ENCODE results near the gene PCA3. TPM values are rescaled to one million over a fixed set of nuclear protein-coding genes. Genes with fewer than 3 reads are reported as not detected.
"Not testable (repeated sequence)": the region's sequence is repeated elsewhere in the genome, so short reads cannot be mapped to it uniquely, and the experiment has no call there.

Gene PCA3
- total RNA-seq, 1 donor from 2014 or later = not detected

DNA sequence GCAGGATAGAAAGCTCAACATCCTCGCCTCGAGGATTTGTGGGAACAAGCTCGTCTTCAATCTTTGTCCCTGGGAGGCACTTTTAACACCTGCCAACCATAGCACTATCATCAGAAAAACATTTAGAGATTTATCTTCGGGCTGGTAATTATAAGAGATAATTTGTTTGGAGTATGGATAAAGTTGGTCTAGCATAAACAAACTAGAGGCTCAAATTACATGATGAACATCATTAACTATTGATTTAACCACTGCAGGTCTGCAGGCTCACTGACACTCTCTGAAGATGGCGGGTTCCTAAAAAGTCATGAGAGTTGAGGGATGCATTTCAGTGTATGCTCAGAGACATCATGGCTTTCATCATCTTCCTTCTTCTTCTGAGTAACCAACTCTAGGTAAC is 25.8 kb upstream of the PCA3 start:
- Mint-ChIP-seq H3K27me3 (peaks cover 55% of the 10 kb centered on the region), H3K36me3 (no peaks in the 10 kb centered on the region), H3K4me3 (no peak overlapping the region), H3K9me3 (peaks cover 5% of the 10 kb centered on the region), H3K4me1 (ENCODE audit: unreplicated experiment) (no peaks in the 10 kb centered on the region), H3K27ac (no peak overlapping the region)
- DNase-seq (ENCODE audit: extremely low spot score, unreplicated experiment) = no peak
- TF ChIP-seq CTCF (conservative IDR thresholded peaks at IDR 0.05) = no peak

GRCh38 chr9:76741524-76741923 is 22.7 kb upstream of the PCA3 start:
- no peaks in the 10 kb centered on the region for H3K36me3 Mint-ChIP-seq
- H3K4me3 Mint-ChIP-seq = no peak overlapping the region
- DNase-seq (ENCODE audit: extremely low spot score, unreplicated experiment) = no peak
- H3K9me3 Mint-ChIP-seq = peaks cover 13% of the 10 kb centered on the region
- peaks cover 4% of the 10 kb centered on the region for H3K4me1 Mint-ChIP-seq (ENCODE audit: unreplicated experiment)
- TF ChIP-seq CTCF (conservative IDR thresholded peaks at IDR 0.05) = no peak
- H3K27me3 Mint-ChIP-seq = peaks cover 42% of the 10 kb centered on the region
- no peak overlapping the region for H3K27ac Mint-ChIP-seq

DNA sequence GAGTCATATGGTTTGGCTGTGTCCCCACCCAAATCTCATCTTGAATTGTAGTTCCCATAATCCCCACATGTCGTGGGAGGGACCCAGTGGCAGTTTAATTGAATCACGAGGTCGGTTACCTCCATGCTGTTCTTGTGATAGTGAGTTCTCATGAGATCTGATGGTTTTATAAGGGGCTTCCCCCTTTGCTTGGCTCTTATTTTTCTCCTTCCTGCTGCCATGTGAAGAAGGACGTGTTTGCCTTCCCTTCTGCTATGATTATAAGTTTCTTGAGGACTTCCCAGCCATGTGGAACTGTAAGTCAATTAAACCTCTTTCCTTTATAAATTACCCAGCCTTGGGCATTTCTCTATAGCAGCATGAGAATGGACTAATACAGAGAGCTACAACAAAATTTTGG is 21.3 kb upstream of the PCA3 start:
- DNase-seq (ENCODE audit: extremely low spot score, unreplicated experiment); H3K36me3 Mint-ChIP-seq; H3K4me1 Mint-ChIP-seq (ENCODE audit: unreplicated experiment); H3K4me3 Mint-ChIP-seq; H3K27ac Mint-ChIP-seq: not testable (repeated sequence)
- Mint-ChIP-seq H3K9me3 (peaks cover 13% of the 10 kb centered on the region), H3K27me3 (peaks cover 37% of the 10 kb centered on the region)

DNA sequence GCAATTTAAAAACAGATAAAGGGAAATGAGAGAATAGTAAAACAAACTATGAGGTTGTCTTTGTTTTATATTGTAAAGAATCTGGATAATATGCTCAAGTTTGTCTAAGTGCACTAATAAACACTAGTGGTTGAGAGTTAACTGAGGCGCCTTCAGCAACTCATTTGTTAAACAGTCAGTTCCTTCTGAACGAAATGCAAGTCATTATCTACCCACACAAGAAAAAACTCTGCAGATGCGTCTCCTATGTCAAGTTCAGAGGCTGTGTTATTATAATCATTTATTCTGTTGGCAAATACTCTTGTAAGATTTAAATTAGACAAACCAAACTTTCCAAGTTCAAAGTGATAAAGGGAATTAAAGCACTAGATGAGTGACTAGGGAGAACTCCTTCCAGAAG is 20.3 kb upstream of the PCA3 start:
- peaks cover 4% of the 10 kb centered on the region for H3K4me1 Mint-ChIP-seq (ENCODE audit: unreplicated experiment)
- peak overlapping the region; percentile 25 for H3K27ac Mint-ChIP-seq
- no peak for TF ChIP-seq CTCF (conservative IDR thresholded peaks at IDR 0.05)
- H3K4me3 Mint-ChIP-seq = no peak overlapping the region
- no peaks in the 10 kb centered on the region for H3K36me3 Mint-ChIP-seq
- peaks cover 13% of the 10 kb centered on the region for H3K9me3 Mint-ChIP-seq
- no peak for DNase-seq (ENCODE audit: extremely low spot score, unreplicated experiment)
- peaks cover 39% of the 10 kb centered on the region for H3K27me3 Mint-ChIP-seq

DNA sequence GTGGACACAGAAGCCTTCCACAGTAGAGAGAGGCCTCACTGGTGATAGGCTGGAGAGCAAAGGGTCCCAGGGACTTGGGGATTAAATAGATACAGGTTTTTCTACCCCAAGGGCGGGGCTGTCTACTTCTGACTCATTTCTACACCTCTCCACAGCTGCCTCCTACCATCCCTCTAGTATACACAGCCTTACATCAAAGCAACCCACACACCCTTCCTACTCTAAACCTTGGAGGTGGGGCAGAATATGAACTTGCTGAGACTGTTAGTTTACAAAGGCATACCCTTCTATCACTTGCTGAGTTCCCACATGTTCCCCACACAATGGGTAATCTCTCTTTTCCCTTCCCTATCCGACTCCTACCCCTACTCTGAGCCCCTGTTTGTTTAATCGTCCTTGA is 19.9 kb upstream of the PCA3 start:
- Mint-ChIP-seq H3K27ac (peak overlapping the region; percentile 25), H3K4me1 (ENCODE audit: unreplicated experiment) (peaks cover 4% of the 10 kb centered on the region), H3K4me3 (no peak overlapping the region), H3K36me3 (no peaks in the 10 kb centered on the region), H3K9me3 (peaks cover 13% of the 10 kb centered on the region), H3K27me3 (peaks cover 40% of the 10 kb centered on the region)
- no peak for TF ChIP-seq CTCF (conservative IDR thresholded peaks at IDR 0.05)
- no peak for DNase-seq (ENCODE audit: extremely low spot score, unreplicated experiment)

DNA sequence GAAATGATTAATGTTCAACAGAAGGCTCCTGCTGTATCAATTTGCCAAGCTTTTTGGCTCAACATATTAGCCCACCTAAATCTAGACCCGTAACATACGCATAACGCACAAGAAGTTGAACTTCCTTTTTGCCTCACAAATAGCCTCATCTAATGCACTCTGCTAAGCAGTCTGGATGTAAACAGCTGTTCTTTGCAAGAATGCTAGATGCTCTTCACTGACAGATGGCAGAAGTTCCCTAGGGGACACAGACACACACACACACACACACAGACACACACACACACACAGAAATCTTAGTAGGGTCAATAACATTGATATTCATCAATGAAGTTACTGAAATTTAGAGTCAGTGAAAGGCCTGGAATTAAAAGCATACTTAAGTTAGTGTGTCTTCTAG is 13.2 kb upstream of the PCA3 start:
- H3K36me3 Mint-ChIP-seq = no peaks in the 10 kb centered on the region
- no peak overlapping the region for H3K27ac Mint-ChIP-seq
- peaks cover 42% of the 10 kb centered on the region for H3K27me3 Mint-ChIP-seq
- H3K4me3 Mint-ChIP-seq = no peak overlapping the region
- TF ChIP-seq CTCF (conservative IDR thresholded peaks at IDR 0.05) = no peak
- no peaks in the 10 kb centered on the region for H3K4me1 Mint-ChIP-seq (ENCODE audit: unreplicated experiment)
- DNase-seq (ENCODE audit: extremely low spot score, unreplicated experiment) = no peak
- no peaks in the 10 kb centered on the region for H3K9me3 Mint-ChIP-seq

Data from type B pancreatic cell (in vitro differentiated cells).